GM23338 (cell line): ENCODE measurements around the gene ANKRD53. TPM values are rescaled to one million over a fixed set of nuclear protein-coding genes. Genes with fewer than 3 reads are reported as not detected.

Source experiments
- ATAC-seq: fragments of 200-7000 bp; cut with Tn5 transposase; 3 replicates; pipeline ENCODE4 v1.9.1; 2020
- DNase-seq: peaks from one replicate; pipeline ENCODE4 v3.0.0-alpha.2; 2015; ENCODE audit warnings: low spot score
- H2AFZ ChIP-seq: fragments of 200-600 bp; sonication (generic); 2 replicates; pipeline ENCODE4 v1.8.0; 2016; ENCODE audit warnings: antibody characterized with exemption, mild to moderate bottlenecking, moderate library complexity
- H3F3A ChIP-seq: fragments of 200-600 bp; sonication (generic); replicated peaks from 2 replicates; pipeline ENCODE4 v1.8.0; 2017; ENCODE audit warnings: antibody characterized with exemption, mixed run types, low read depth
- H3K27ac ChIP-seq: fragments of 200-600 bp; sonication (generic); 2 replicates; pipeline ENCODE4 v1.6.1; 2016; ENCODE audit warnings: low read depth
- H3K27me3 ChIP-seq: fragments of 200-600 bp; sonication (generic); 2 replicates; pipeline ENCODE4 v1.8.0; 2016; ENCODE audit warnings: mild to moderate bottlenecking, mixed run types, moderate library complexity; ENCODE audit not compliant: insufficient read depth
- H3K36me3 ChIP-seq: fragments of 200-600 bp; sonication (generic); 2 replicates; pipeline ENCODE4 v1.8.0; 2016; ENCODE audit warnings: mild to moderate bottlenecking; ENCODE audit not compliant: insufficient read depth
- H3K4me1 ChIP-seq: fragments of 200-600 bp; sonication (generic); 2 replicates; pipeline ENCODE4 v1.8.0; 2016; ENCODE audit warnings: mild to moderate bottlenecking, moderate library complexity; ENCODE audit not compliant: insufficient read depth
- H3K4me2 ChIP-seq: fragments of 200-600 bp; sonication (generic); 2 replicates; pipeline ENCODE4 v1.7.1; 2017; ENCODE audit warnings: mixed run types
- H3K4me3 ChIP-seq: fragments of 200-600 bp; sonication (generic); 2 replicates; pipeline ENCODE4 v1.6.1; 2016; ENCODE audit warnings: mixed run types
- H3K79me2 ChIP-seq: fragments of 200-600 bp; sonication (generic); replicated peaks from 2 replicates; pipeline ENCODE4 v1.8.0; 2017; ENCODE audit warnings: mild to moderate bottlenecking; ENCODE audit not compliant: insufficient read depth
- H3K9me2 ChIP-seq: fragments of 200-600 bp; sonication (generic); 2 replicates; pipeline ENCODE4 v1.8.0; 2017; ENCODE audit not compliant: insufficient read depth
- H4K20me1 ChIP-seq: fragments of 200-600 bp; sonication (generic); replicated peaks from 2 replicates; pipeline ENCODE4 v1.8.0; 2017; ENCODE audit warnings: mild to moderate bottlenecking; ENCODE audit not compliant: insufficient read depth
- H3K27ac Mint-ChIP-seq: 2 replicates; pipeline ENCODE4 v1.8.0; 2020; ENCODE audit warnings: inconsistent platforms, mild to moderate bottlenecking, moderate library complexity, mixed read lengths
- H3K27me3 Mint-ChIP-seq: 3 replicates; pipeline ENCODE4 v1.8.0; 2022; ENCODE audit warnings: low read depth, mild to moderate bottlenecking, moderate library complexity, mixed read lengths, inconsistent platforms; ENCODE audit not compliant: insufficient read depth, poor library complexity
- H3K36me3 Mint-ChIP-seq: 3 replicates; pipeline ENCODE4 v1.8.0; 2021; ENCODE audit warnings: low read depth, mild to moderate bottlenecking, inconsistent platforms, moderate library complexity, mixed read lengths
- H3K4me1 Mint-ChIP-seq: 3 replicates; pipeline ENCODE4 v1.8.0; 2020; ENCODE audit warnings: mild to moderate bottlenecking, inconsistent platforms, mixed read lengths
- H3K4me3 Mint-ChIP-seq: 3 replicates; pipeline ENCODE4 v1.8.0; 2021; ENCODE audit warnings: moderate library complexity, mild to moderate bottlenecking, inconsistent platforms, mixed read lengths
- H3K9me3 Mint-ChIP-seq: 3 replicates; pipeline ENCODE4 v1.8.0; 2020; ENCODE audit warnings: moderate library complexity, mild to moderate bottlenecking, inconsistent platforms, mixed read lengths
- CREB1 ChIP-seq: fragments of 250-450 bp; sonication (Bioruptor Pico); IDR thresholded peaks from 2 replicates; pipeline ENCODE4 v1.5.0; 2020; ENCODE audit warnings: low read depth, mild to moderate bottlenecking, moderate library complexity
- NANOG ChIP-seq: IDR thresholded peaks from 2 replicates; pipeline ENCODE4 v1.6.1; 2016; ENCODE audit warnings: antibody characterized with exemption, borderline replicate concordance
- STAT1 ChIP-seq: IDR thresholded peaks from one replicate; pipeline ENCODE4 v1.6.1; 2016; ENCODE audit warnings: antibody characterized with exemption; ENCODE audit not compliant: unreplicated experiment
- ZNF114 ChIP-seq: fragments of 250-450 bp; sonication (Bioruptor Pico); IDR thresholded peaks from 2 replicates; pipeline ENCODE4 v1.5.0; 2020; ENCODE audit warnings: mild to moderate bottlenecking, moderate library complexity
- ZNF331 ChIP-seq: fragments of 250-450 bp; sonication (Bioruptor Pico); IDR thresholded peaks from 2 replicates; pipeline ENCODE4 v1.5.0; 2020; ENCODE audit warnings: low read depth, mild to moderate bottlenecking, moderate library complexity
- polyA plus RNA-seq: library from polyadenylated mRNA; unstranded; fragments of >200 nt; fragmentation: Nextera tagmentation; extraction: Ambion mirVana; gene quantifications from 2 replicates; pipeline ENCODE4 v1.2.1, GENCODE V29; 2016
- total RNA-seq: library from RNA; depleted of rRNA; stranded (reverse); fragments of >200 nt; shearing (Covaris generic); gene quantifications from 2 replicates; pipeline ENCODE4 v1.2.3, GENCODE V29; 2014
- TF ChIP-seq, protein P1 (sequence below), 2 experiments: fragments of 200-600 bp in 1 of 2; sonication (generic) in 1 of 2; conservative IDR thresholded peaks; 2 replicates each; pipeline versions ENCODE4 v1.5.1 to v1.6.1; 2016 to 2017; ENCODE audit warnings: antibody characterized with exemption in 2 of 2, low read depth in 2 of 2, mild to moderate bottlenecking in 2 of 2, moderate library complexity in 1 of 2
- TF ChIP-seq, protein P2 (sequence below): IDR thresholded peaks from one replicate; pipeline ENCODE4 v1.6.1; 2018; ENCODE audit warnings: antibody characterized with exemption; ENCODE audit not compliant: unreplicated experiment
- TF ChIP-seq, protein P3 (sequence below): IDR thresholded peaks from 2 replicates; pipeline ENCODE4 v1.6.1; 2016; ENCODE audit warnings: antibody characterized with exemption

The ANKRD53 gene
- total and polyA plus RNA-seq, 2 experiments from 2014 or later, result 0.32 to 0.73 TPM

DNA sequence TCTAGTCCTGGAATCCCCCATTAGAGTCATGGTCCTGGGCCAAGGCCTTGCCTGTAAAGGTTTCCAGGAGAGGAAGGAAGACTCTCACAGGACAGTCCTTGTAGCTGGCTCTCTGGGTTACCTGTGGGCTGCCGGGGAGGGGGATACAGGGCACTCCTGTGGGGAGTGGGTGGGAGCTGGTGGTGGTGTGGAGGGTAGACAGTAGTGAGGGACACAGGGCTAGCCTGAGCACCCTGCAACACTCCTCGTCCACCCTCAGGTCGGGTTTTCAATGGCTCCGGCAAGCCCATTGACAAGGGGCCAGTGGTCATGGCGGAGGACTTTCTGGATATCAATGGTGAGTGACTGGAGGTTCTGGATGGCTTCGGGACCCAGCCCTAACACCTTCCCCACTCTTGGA is 19.7 kb upstream of the ANKRD53 start (continued):
- TF ChIP-seq ZNF114 (CRISPR knock-in tag) (no peak), CREB1 (CRISPR knock-in tag) (no peak), ZNF331 (CRISPR knock-in tag) (no peak)

DNA sequence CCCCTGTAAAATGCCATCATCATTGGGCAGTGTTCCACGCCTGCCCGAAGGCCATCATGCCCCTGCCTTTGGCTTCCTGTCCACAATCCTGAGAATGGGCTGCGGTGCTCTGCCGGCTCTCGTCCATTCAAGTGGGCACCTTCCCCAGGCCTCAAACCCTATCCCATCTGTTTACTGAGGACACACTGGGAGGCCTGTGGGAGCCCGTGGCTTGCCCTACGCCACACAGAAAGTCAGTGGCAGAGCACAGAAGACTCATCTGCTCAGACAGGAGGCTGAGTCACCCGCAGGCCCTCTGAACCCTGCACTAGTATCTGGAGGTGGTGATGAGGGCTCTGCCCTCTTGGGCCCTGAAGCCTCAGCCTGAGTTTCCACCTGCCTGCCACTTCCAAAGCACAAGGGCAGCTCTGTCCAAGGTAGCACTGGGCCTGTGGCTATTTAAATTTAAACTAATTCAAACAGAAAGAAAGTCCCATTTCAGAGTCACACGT is 19.1 kb upstream of the ANKRD53 start:
- ATAC-seq (no peak), DNase-seq (no peak)
- no peaks in the 10 kb centered on the region; the same call in 2 of the 3 replicates for H3K4me1 Mint-ChIP-seq
- H3K4me3 Mint-ChIP-seq, result no peak overlapping the region
- no peaks in the 10 kb centered on the region for H3K79me2 ChIP-seq
- no peaks in the 10 kb centered on the region for H3K36me3 ChIP-seq
- no peak overlapping the region for H3K27ac Mint-ChIP-seq
- no peak overlapping the region for H2AFZ ChIP-seq
- H3K27ac ChIP-seq, result no peak overlapping the region
- H3K4me2 ChIP-seq, result no peak overlapping the region
- H3K4me3 ChIP-seq, result no peak overlapping the region
- no peaks in the 10 kb centered on the region for H3K4me1 ChIP-seq
- H3F3A ChIP-seq, result no peaks in the 10 kb centered on the region
- H3K27me3 ChIP-seq, result peaks cover 32% of the 10 kb centered on the region
- no peaks in the 10 kb centered on the region for H4K20me1 ChIP-seq
- peaks cover 44% of the 10 kb centered on the region for H3K27me3 Mint-ChIP-seq
- no peaks in the 10 kb centered on the region for H3K36me3 Mint-ChIP-seq
- no peaks in the 10 kb centered on the region for H3K9me3 Mint-ChIP-seq
- H3K9me2 ChIP-seq, result no peaks in the 10 kb centered on the region
- no peak for TF ChIP-seq STAT1
- TF ChIP-seq, protein P1, sequence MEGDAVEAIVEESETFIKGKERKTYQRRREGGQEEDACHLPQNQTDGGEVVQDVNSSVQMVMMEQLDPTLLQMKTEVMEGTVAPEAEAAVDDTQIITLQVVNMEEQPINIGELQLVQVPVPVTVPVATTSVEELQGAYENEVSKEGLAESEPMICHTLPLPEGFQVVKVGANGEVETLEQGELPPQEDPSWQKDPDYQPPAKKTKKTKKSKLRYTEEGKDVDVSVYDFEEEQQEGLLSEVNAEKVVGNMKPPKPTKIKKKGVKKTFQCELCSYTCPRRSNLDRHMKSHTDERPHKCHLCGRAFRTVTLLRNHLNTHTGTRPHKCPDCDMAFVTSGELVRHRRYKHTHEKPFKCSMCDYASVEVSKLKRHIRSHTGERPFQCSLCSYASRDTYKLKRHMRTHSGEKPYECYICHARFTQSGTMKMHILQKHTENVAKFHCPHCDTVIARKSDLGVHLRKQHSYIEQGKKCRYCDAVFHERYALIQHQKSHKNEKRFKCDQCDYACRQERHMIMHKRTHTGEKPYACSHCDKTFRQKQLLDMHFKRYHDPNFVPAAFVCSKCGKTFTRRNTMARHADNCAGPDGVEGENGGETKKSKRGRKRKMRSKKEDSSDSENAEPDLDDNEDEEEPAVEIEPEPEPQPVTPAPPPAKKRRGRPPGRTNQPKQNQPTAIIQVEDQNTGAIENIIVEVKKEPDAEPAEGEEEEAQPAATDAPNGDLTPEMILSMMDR (conservative IDR thresholded peaks at IDR 0.05; ENCODE audit: low read depth in 2 of 2), result no peak
- TF ChIP-seq, protein P2, sequence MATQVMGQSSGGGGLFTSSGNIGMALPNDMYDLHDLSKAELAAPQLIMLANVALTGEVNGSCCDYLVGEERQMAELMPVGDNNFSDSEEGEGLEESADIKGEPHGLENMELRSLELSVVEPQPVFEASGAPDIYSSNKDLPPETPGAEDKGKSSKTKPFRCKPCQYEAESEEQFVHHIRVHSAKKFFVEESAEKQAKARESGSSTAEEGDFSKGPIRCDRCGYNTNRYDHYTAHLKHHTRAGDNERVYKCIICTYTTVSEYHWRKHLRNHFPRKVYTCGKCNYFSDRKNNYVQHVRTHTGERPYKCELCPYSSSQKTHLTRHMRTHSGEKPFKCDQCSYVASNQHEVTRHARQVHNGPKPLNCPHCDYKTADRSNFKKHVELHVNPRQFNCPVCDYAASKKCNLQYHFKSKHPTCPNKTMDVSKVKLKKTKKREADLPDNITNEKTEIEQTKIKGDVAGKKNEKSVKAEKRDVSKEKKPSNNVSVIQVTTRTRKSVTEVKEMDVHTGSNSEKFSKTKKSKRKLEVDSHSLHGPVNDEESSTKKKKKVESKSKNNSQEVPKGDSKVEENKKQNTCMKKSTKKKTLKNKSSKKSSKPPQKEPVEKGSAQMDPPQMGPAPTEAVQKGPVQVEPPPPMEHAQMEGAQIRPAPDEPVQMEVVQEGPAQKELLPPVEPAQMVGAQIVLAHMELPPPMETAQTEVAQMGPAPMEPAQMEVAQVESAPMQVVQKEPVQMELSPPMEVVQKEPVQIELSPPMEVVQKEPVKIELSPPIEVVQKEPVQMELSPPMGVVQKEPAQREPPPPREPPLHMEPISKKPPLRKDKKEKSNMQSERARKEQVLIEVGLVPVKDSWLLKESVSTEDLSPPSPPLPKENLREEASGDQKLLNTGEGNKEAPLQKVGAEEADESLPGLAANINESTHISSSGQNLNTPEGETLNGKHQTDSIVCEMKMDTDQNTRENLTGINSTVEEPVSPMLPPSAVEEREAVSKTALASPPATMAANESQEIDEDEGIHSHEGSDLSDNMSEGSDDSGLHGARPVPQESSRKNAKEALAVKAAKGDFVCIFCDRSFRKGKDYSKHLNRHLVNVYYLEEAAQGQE, result no peak
- TF ChIP-seq CREB1 (CRISPR knock-in tag), result no peak
- TF ChIP-seq, protein P3, sequence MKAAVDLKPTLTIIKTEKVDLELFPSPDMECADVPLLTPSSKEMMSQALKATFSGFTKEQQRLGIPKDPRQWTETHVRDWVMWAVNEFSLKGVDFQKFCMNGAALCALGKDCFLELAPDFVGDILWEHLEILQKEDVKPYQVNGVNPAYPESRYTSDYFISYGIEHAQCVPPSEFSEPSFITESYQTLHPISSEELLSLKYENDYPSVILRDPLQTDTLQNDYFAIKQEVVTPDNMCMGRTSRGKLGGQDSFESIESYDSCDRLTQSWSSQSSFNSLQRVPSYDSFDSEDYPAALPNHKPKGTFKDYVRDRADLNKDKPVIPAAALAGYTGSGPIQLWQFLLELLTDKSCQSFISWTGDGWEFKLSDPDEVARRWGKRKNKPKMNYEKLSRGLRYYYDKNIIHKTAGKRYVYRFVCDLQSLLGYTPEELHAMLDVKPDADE, result no peak
- TF ChIP-seq NANOG, result no peak
